Fibroblast of peridontal ligament (primary cell): ENCODE data around the gene SLC26A8.
"Not testable (repeated sequence)": the region's sequence is repeated elsewhere in the genome, so short reads cannot be mapped to it uniquely, and the experiment has no call there.

Source experiments
- DNase-seq: peaks from one replicate; pipeline ENCODE4 v3.0.0-alpha.2; 2010; ENCODE audit errors: extremely low read depth

Gene SLC26A8

GRCh38 chr6:36052097-36052496, 27.7 kb upstream of the SLC26A8 start:
- no peak for DNase-seq

GRCh38 chr6:36050947-36051710, 26.7 kb upstream of the SLC26A8 start:
- no peak for DNase-seq

GRCh38 chr6:36050305-36050704, 25.9 kb upstream of the SLC26A8 start:
- no peak for DNase-seq

GRCh38 chr6:36049582-36049981, 25.1 kb upstream of the SLC26A8 start:
- DNase-seq: no peak

DNA sequence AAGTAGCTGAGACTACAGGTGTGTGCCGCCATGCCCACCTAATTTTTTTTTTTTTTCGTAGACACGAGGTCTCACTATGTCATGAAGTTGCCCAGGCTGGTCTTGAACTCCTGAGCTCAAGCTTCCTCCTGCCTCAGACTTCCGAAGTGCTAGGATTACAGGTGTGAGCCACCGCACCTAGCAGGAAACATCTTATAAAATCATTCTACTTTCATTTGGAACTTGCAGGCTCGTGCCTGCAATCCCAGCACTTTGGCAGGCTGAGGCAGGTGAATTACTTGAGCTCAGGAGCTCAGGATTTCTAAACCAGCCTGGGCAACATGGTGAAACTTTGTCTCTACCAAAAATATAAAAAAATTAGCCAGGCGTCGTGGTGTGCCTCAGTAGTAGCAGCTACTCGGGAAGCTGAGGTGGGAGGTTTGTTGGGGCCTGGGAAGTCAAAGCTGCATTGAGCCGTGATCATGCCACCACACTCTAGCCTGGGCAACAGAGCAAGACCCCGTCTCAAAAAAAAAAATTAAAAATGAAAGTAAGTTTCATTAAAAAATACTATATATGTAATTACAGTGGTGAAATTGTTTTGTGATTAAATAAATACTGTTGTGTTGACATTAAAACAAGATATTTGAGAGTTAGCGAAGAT, 18.3 kb upstream of the SLC26A8 start:
- no peak for DNase-seq

GRCh38 chr6:36040958-36041357, 16.5 kb upstream of the SLC26A8 start:
- no peak for DNase-seq

GRCh38 chr6:36039112-36039511, 14.7 kb upstream of the SLC26A8 start:
- no peak for DNase-seq

GRCh38 chr6:36038120-36038876, 13.9 kb upstream of the SLC26A8 start:
- peak; percentile 5 for DNase-seq

- no peak for DNase-seq
Observed at GRCh38 chr6:36035225-36035624, 10.8 kb upstream of the SLC26A8 start.

GRCh38 chr6:36034441-36034840, 10.0 kb upstream of the SLC26A8 start:
- DNase-seq: no peak

DNA sequence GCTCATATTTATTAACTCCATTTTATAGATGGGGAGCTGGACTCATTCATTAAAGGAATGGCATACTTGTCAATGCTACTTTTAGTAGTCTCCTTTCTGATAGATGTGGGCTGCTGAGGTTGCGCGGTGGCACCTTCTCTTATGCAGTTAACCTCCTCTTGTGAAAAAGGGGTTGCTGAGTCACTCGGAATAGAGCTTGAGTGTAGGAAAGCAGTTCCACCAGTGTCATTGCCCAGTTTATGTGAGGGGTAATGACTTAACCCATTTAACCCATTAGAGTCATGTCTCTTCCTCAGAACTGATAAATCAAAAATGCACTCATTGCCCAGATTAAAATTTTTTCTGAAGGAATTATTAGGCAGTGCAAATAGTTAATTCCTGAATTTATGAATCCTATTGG, 9.5 kb upstream of the SLC26A8 start:
- DNase-seq: peak; percentile 22

GRCh38 chr6:36033144-36033543, 8.7 kb upstream of the SLC26A8 start:
- not testable (repeated sequence) for DNase-seq

DNA sequence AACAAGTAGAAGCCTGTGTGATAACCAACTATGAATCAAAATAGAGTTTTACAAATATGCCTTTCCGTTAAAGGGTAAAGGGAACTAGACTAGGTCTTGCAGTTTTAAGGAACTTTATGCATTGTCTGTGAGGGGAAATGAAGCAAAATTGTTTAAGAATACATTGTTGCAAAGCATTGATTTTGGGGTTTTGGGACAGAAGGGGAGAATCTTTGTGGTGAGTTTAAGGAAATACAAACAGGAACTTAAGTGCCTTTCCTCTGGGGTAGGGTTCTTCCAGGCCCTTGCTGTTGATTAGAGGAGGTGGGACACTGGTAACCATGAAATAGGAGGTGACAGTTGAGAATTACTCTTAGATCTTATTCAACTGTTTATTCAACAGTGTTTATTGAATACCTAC, 7.8 kb upstream of the SLC26A8 start:
- DNase-seq: no peak

- DNase-seq: peak; percentile 91
Observed at GRCh38 chr6:36029464-36029863, 5.0 kb upstream of the SLC26A8 start.

- peak; percentile 79 for DNase-seq
Observed at GRCh38 chr6:36028877-36029324, 4.5 kb upstream of the SLC26A8 start.

GRCh38 chr6:36028088-36028876, 3.8 kb upstream of the SLC26A8 start:
- no peak for DNase-seq

- peak; percentile 100 for DNase-seq
Observed at GRCh38 chr6:36027501-36028087, 3.2 kb upstream of the SLC26A8 start, which contains the start of gene MAPK14. TSS of gene MAPK14 (plus strand) at chr6:36027808. CDS start at chr6:36028158, 350 bp downstream.

DNA sequence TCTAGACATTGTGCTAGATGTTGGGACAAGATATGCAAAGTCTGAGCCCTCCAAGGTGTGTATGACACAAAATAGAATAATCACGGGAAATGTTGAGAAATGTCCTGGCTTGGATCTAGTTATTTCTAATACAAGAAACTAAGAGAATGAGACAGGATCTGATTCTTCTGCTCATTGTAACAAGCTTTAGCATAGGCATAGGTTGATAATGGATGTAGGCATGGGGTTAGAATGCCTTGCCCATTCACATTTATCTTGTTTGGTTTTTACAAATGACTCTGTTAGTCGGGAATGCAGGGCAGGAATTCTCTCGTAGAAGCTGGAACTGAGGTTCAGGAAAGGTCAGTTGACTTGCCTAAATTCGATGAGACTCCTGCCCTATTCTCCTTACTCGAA, 1.5 kb upstream of the SLC26A8 start:
- peak; percentile 49 for DNase-seq

DNA sequence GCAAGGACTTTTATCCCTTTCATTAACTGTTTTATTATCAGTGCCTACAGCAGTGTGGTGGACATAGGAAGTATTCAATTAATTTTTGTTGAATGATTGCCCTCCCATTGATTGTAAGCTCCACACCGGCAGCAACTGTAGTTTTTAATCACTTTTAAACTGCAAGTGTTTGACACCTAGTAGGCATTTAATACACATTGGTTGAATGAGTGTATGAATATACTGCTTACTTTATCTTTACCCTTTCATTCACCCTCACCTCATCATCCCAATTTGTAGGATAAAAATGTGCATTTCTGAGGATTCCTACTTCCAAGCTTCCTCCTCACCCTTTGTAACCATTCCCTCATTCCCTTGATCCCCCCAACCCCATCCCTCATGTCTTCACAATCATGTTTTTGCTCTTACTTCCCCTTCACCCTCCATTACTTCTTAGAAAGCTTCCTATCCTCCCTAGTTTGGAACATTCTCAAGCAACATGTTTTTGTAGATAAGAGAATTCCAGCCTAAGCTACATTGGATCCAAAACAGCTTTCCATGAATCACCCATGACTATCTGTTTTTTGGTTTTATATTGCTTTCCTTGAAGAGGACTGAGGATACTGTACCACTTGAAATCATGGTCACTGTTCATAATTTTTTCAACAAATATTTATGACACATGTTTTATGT, 955 bp upstream of the SLC26A8 start:
- DNase-seq: peak; percentile 42

DNA sequence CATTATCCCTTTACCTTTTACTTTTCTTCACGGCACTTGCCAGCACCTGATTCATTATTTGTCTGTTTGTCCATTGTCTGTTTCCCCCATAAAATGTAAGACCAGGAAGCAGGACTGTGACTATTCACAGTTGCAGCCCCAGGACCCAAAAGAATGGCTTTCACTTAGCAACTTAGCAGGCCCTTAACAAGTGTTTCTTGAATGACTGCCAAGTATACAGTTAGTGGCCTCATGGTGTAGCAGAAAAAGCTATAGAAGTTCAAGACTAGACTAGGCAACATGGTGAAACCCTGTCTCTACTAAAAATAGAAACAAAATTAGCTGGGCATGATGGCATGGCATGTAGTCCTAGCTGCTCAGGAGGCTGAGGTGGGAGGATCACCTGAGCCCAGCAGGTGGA, 4.3 kb downstream of the SLC26A8 start:
- no peak for DNase-seq

- DNase-seq: no peak
Observed at GRCh38 chr6:36019167-36019566, 5.3 kb downstream of the SLC26A8 start.
